ENCODE data around the gene CRELD2. TPM values are rescaled to one million over a fixed set of nuclear protein-coding genes. Genes with fewer than 3 reads are reported as not detected.

The CRELD2 gene
- total RNA-seq = 61.8 and 79.5 TPM in 2 replicates

DNA sequence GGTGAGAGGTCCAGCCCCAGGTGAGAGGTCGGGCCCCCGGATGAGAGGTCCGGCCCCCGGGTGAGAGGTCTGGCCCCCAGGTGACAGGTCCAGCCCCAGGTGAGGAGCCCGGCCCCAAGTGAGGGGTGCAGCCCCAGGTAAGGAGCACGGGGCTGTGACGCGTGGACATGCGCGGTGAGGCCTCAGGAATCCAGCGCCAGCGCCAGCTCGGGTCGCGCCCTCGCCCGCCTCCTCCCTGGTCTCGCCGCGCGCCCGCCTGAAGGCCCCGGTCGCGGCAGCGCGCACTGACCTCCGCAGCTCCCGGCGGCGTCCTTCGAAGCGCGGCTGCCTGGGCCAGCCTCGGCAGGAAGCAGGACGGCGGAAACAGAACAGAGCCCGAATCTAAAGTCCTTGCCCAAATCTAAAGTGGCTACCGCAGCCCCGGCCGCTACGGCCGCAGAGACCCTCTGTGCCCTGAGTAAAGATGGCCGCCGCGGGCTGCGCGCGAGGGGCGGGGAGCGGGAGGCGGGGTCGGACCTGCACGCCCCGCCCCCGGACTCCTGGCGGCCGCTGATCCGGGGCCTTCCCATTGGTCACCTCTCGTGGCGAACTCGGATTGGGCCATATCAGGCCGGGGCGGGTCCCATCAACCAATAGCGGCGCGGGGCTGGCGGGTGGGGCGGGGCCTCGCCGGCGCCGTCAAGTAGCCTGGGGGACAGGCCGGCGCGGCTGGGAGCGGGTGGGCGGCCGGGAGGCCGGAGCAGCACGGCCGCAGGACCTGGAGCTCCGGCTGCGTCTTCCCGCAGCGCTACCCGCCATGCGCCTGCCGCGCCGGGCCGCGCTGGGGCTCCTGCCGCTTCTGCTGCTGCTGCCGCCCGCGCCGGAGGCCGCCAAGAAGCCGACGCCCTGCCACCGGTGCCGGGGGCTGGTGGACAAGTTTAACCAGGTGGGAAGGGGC, at the start of gene CRELD2, which contains the start of gene ALG12:
CRELD2 (plus strand) TSS at position 661 of the 937 bp plus-strand sequence; CDS start at position 797, 136 bp downstream.
ALG12 (minus strand) TSS at position 465 of the 937 bp plus-strand sequence. CDS start 4,673 bp downstream, outside the sequence.

GRCh38 chr22:49960159-49961004, 41.9 kb downstream of the CRELD2 start, which contains the start of gene PIM3:
PIM3 (plus strand) TSS chr22:49960772; CDS start chr22:49960948, 176 bp downstream.

Other genes with a start within 250 kb of the CRELD2 start
- 21.0 and 26.8 TPM in 2 replicates for gene BRD1, start 90.8 kb upstream of the CRELD2 start, total RNA-seq
- gene ZBED4, start 64.8 kb upstream of the CRELD2 start, total RNA-seq = 11.9 and 14.4 TPM in 2 replicates
- gene ALG12, start 196 bp upstream of the CRELD2 start, total RNA-seq = 15.4 and 17.4 TPM in 2 replicates
- 147 and 270 TPM in 2 replicates for gene PIM3, start 42.1 kb downstream of the CRELD2 start, total RNA-seq
- under 0.01 TPM in 1 of 2 replicates, not detected in the other for gene IL17REL, start 94.1 kb downstream of the CRELD2 start, total RNA-seq
- gene TTLL8, start 139.7 kb downstream of the CRELD2 start, total RNA-seq = not detected in 2 replicates
- not detected in 2 replicates for gene MLC1, start 166.8 kb downstream of the CRELD2 start, total RNA-seq
- 26.8 and 32.8 TPM in 2 replicates for gene MOV10L1, start 171.4 kb downstream of the CRELD2 start, total RNA-seq

All from dermis lymphatic vessel endothelial cell (primary cell).